Mammary epithelial cell (primary cell): ENCODE measurements around the gene RAPSN.

Source experiments
- CTCF ChIP-seq, 2 donors: IDR thresholded peaks in 1 of 2; conservative IDR thresholded peaks in 1 of 2; 2 replicates each; pipeline ENCODE4 v1.5.1; 2011 to 2012; ENCODE audit warnings: inconsistent platforms in 2 of 2, low read length in 2 of 2, mild to moderate bottlenecking in 2 of 2, control low read depth in 1 of 2, low read depth in 1 of 2; ENCODE audit not compliant: insufficient read depth in 1 of 2; ENCODE audit errors: extremely low read depth in 1 of 2
- EZH2 ChIP-seq: IDR thresholded peaks from 2 replicates; pipeline ENCODE4 v1.6.1; 2012; ENCODE audit warnings: low read length, inconsistent platforms, borderline replicate concordance

GRCh38 chr11:47392546-47393162 lies 56.3 kb downstream of the RAPSN start:
- no peak for TF ChIP-seq CTCF (conservative IDR thresholded peaks at IDR 0.05 in 1 of 2, IDR thresholded peaks at IDR 0.05 in 1 of 2; ENCODE audit: extremely low read depth in 1 of 2, insufficient read depth in 1 of 2, low read depth in 1 of 2, low read length in 2 of 2)
- no peak for TF ChIP-seq EZH2
